Sigmoid colon (tissue), 4 donors: Measurements from ENCODE around the gene SAMM50.

ENCODE experiments used
- CTCF ChIP-seq, 4 experiments: fragments of 450-650 bp in 3 of 4; fragments of 200-600 bp in 1 of 4; IDR thresholded peaks; one replicate each; pipeline ENCODE4 v1.5.1; 2016 to 2019; ENCODE audit warnings: antibody characterized with exemption in 4 of 4, mild to moderate bottlenecking in 3 of 4, moderate library complexity in 2 of 4
- POLR2A ChIP-seq, 2 donors: fragments of 450-650 bp; IDR thresholded peaks; one replicate each; pipeline ENCODE4 v1.6.1; 2016; ENCODE audit warnings: antibody characterized with exemption in 2 of 2, mild to moderate bottlenecking in 2 of 2, moderate library complexity in 2 of 2
- POLR2AphosphoS5 ChIP-seq, 4 donors: sonication (generic); formaldehyde crosslinking; IDR thresholded peaks; one replicate each; pipeline ENCODE4 v1.6.1; 2017; ENCODE audit warnings: antibody characterized with exemption in 4 of 4

GRCh38 chr22:44026066-44026629 is 70.9 kb downstream of the SAMM50 start:
- TF ChIP-seq CTCF (IDR thresholded peaks at IDR 0.05): no peak
- TF ChIP-seq POLR2AphosphoS5 (IDR thresholded peaks at IDR 0.05): no peak
- TF ChIP-seq POLR2A (IDR thresholded peaks at IDR 0.05): no peak
